ENCODE results near the gene ZNF43. TPM values are rescaled to one million over a fixed set of nuclear protein-coding genes. Genes with fewer than 3 reads are reported as not detected.
A peak's percentile ranks its signal among the peaks of the same experiment; 100 is the strongest.
"Not testable (repeated sequence)": the region's sequence is repeated elsewhere in the genome, so short reads cannot be mapped to it uniquely, and the experiment has no call there.

ZNF43 gene
- total and polyA plus RNA-seq, 3 experiments from 2014 or later: 13.9 to 25.2 (median 22.7) TPM

DNA sequence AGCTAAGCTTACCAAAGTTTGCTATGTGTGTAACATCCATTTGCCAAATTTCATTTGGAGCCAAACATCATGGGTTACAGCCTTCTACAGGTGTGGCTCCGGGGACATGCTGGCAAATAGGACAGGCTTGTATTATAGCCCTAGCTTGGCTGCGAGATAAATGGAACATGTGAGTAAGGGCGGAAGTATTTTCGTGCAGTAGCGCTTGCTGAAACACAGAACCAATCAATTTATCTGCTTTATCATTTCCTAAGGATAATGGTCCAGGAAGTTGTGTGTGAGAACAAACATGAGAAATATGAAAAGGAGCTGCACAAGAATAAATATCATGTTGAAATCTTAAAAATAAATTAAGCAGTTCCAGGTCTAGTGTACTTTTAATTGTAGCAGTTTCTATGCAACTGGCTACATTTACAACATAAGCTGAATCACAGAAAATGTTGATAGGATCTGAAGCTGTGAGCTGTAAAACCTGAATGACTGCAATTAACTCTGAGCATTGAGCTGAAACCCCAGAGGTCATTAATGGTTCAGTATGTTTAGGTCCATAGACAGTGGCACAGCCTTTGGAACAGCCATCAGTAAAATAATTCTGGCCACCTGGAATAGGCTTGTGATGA, 46.4 kb downstream of the ZNF43 start:
- ChIA-PET CTCF (no interaction called here), POLR2A (no interaction called here)
- Histone ChIP-seq H3K9me3 (ENCODE audit: low read length) (no peaks in the 10 kb centered on the region), H3K27me3 (ENCODE audit: insufficient read depth, low read length, poor library complexity, severe bottlenecking) (no peaks in the 10 kb centered on the region), H3K4me3 (ENCODE audit: low read length) (no peak overlapping the region), H3K36me3 (ENCODE audit: insufficient read depth, low read length) (no peaks in the 10 kb centered on the region), H3K4me1 (ENCODE audit: insufficient read depth, low read length) (no peaks in the 10 kb centered on the region), H3K27ac (ENCODE audit: low read depth, low read length) (no peak overlapping the region)
- H3K4me3 Mint-ChIP-seq: no peak overlapping the region
- DNase-seq: no peak
- H3K4me1 Mint-ChIP-seq: no peaks in the 10 kb centered on the region
- no peak overlapping the region for H3K27ac Mint-ChIP-seq
- no peaks in the 10 kb centered on the region for H3K36me3 Mint-ChIP-seq
- H3K27me3 Mint-ChIP-seq: peaks cover 2 to 16% of the 10 kb centered on the region in 2 donors
- H3K9me3 Mint-ChIP-seq: peaks cover 0 to 12% (median 6%) of the 10 kb centered on the region in 5 donors

GRCh38 chr19:21786936-21787335, 49.0 kb downstream of the ZNF43 start:
- Mint-ChIP-seq H3K4me1 (no peaks in the 10 kb centered on the region), H3K27ac (no peak overlapping the region), H3K4me3 (no peak overlapping the region), H3K36me3 (no peaks in the 10 kb centered on the region), H3K27me3 (peaks cover 2 to 13% of the 10 kb centered on the region in 2 donors), H3K9me3 (peaks cover 0 to 8% (median 0%) of the 10 kb centered on the region in 5 donors)
- CTCF ChIA-PET: interaction anchor here (1.5 kb wide), 1 partner anchor 10 kb away, joined by 3 read pairs; no protein-coding TSS in a partner anchor
- no peak overlapping the region for H3K4me3 ChIP-seq (ENCODE audit: low read length)
- no peaks in the 10 kb centered on the region for H3K36me3 ChIP-seq (ENCODE audit: insufficient read depth, low read length)
- no peak overlapping the region for H3K27ac ChIP-seq (ENCODE audit: low read depth, low read length)
- H3K27me3 ChIP-seq (ENCODE audit: insufficient read depth, low read length, poor library complexity, severe bottlenecking): no peaks in the 10 kb centered on the region
- H3K4me1 ChIP-seq (ENCODE audit: insufficient read depth, low read length): no peaks in the 10 kb centered on the region
- DNase-seq: no peak
- POLR2A ChIA-PET: no interaction called here
- H3K9me3 ChIP-seq (ENCODE audit: low read length): no peaks in the 10 kb centered on the region

GRCh38 chr19:21775792-21776191, 60.2 kb downstream of the ZNF43 start:
- H3K4me1 Mint-ChIP-seq; H3K9me3 ChIP-seq (ENCODE audit: low read length); POLR2A ChIA-PET; H3K27ac Mint-ChIP-seq; H3K27ac ChIP-seq (ENCODE audit: low read depth, low read length); H3K4me1 ChIP-seq (ENCODE audit: insufficient read depth, low read length); H3K36me3 Mint-ChIP-seq; H3K27me3 Mint-ChIP-seq; DNase-seq; CTCF ChIA-PET; H3K36me3 ChIP-seq (ENCODE audit: insufficient read depth, low read length); H3K9me3 Mint-ChIP-seq; H3K4me3 Mint-ChIP-seq; H3K4me3 ChIP-seq (ENCODE audit: low read length); H3K27me3 ChIP-seq (ENCODE audit: insufficient read depth, low read length, poor library complexity, severe bottlenecking): not testable (repeated sequence)

GRCh38 chr19:21767065-21767800, 68.7 kb downstream of the ZNF43 start, which contains the start of gene ZNF100:
Gene ZNF100, minus strand, starts transcription at chr19:21767579. Its CDS starts 150 bp downstream, at chr19:21767429.
- Mint-ChIP-seq H3K4me1 (peaks cover 22 to 43% (median 28%) of the 10 kb centered on the region in 3 donors), H3K36me3 (peaks cover 0 to 27% (median 15%) of the 10 kb centered on the region in 3 donors), H3K4me3 (peak within 1 kb of the TSS; percentile 93 to 99 (median 98)), H3K27ac (peak within 1 kb of the TSS; percentile 53 to 97 (median 93)), H3K9me3 (no peaks in the 10 kb centered on the region), H3K27me3 (peaks cover 0 to 2% of the 10 kb centered on the region in 2 donors)
- ChIA-PET POLR2A (interaction anchor here (0.8 to 1.7 kb wide), 3 partner anchors 69 to 1202 kb away, joined by 3 to 16 read pairs (median 6); partner anchors contain the start of gene ZNF43), CTCF (interaction anchor here (0.9 to 1.1 kb wide), 2 partner anchors 68 to 85 kb away, joined by 3 to 4 read pairs; no protein-coding TSS in a partner anchor)
- H3K4me3 ChIP-seq (ENCODE audit: low read length): peak within 1 kb of the TSS; percentile 94
- H3K27me3 ChIP-seq (ENCODE audit: insufficient read depth, low read length, poor library complexity, severe bottlenecking): no peaks in the 10 kb centered on the region
- H3K36me3 ChIP-seq (ENCODE audit: insufficient read depth, low read length): peaks cover 11% of the 10 kb centered on the region
- DNase-seq: peak; percentile 77 to 90 (median 82)
- H3K4me1 ChIP-seq (ENCODE audit: insufficient read depth, low read length): peaks cover 13% of the 10 kb centered on the region
- peak within 1 kb of the TSS; percentile 87 for H3K27ac ChIP-seq (ENCODE audit: low read depth, low read length)
- no peaks in the 10 kb centered on the region for H3K9me3 ChIP-seq (ENCODE audit: low read length)

DNA sequence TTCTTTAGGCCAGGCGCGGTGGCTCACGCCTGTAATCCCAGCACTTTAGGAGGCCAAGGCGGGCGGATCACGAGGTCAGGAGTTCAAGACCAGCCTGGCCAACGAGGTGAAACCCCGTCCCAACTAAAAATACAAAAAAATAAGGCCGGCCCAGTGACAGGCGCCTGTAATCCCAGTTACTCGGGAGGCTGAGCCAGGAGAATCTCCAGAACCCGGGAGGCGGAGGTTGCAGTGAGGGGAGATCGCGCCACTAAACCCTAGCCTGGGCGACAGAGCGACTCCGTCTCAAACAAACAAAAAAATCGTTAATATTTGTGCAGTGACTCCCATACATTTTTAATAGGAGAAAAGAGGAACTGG, 69.3 kb downstream of the ZNF43 start:
- peak overlapping the region; percentile 44 to 97 (median 93) for H3K27ac Mint-ChIP-seq
- H3K27me3 ChIP-seq (ENCODE audit: insufficient read depth, low read length, poor library complexity, severe bottlenecking); DNase-seq; H3K9me3 ChIP-seq (ENCODE audit: low read length); H3K9me3 Mint-ChIP-seq; H3K27me3 Mint-ChIP-seq; CTCF ChIA-PET: not testable (repeated sequence)
- peak overlapping the region; percentile 93 to 99 (median 98) for H3K4me3 Mint-ChIP-seq
- peak overlapping the region; percentile 94 for H3K4me3 ChIP-seq (ENCODE audit: low read length)
- H3K27ac ChIP-seq (ENCODE audit: low read depth, low read length): peak overlapping the region; percentile 87
- peaks cover 3 to 33% (median 20%) of the 10 kb centered on the region in 3 donors for H3K36me3 Mint-ChIP-seq
- H3K4me1 ChIP-seq (ENCODE audit: insufficient read depth, low read length): peaks cover 13% of the 10 kb centered on the region
- peaks cover 24 to 48% (median 29%) of the 10 kb centered on the region in 3 donors for H3K4me1 Mint-ChIP-seq
- peaks cover 12% of the 10 kb centered on the region for H3K36me3 ChIP-seq (ENCODE audit: insufficient read depth, low read length)
- POLR2A ChIA-PET: interaction anchor here (1.4 to 1.7 kb wide), 2 partner anchors 69 to 85 kb away, joined by 6 to 16 read pairs; partner anchors contain the start of gene ZNF43

DNA sequence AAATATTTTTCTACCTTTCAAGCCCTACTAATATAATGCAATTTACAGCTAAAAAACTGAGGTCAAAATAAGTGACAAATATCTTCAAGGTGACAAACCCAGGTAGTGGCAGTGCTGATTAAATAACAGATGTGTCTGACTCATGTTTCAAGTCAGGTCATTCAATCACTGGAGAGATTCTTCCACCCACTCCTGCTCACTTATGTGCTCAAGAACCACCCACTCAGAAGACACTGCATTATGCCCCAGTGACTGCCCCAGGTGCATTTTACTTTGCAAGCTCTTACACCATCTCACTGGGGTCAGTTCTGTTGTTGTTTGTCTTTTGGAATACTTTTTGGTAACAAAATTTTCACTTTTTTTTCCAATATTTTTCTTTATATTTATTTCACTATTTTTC, 70.8 kb downstream of the ZNF43 start:
- ChIA-PET POLR2A (no interaction called here), CTCF (no interaction called here)
- Mint-ChIP-seq H3K36me3 (peaks cover 9 to 43% (median 28%) of the 10 kb centered on the region in 3 donors), H3K9me3 (no peaks in the 10 kb centered on the region), H3K4me1 (peaks cover 27 to 53% (median 31%) of the 10 kb centered on the region in 3 donors), H3K4me3 (peak overlapping the region in 5 of 7 donors; percentile 29 to 99 (median 52)), H3K27ac (peak overlapping the region in 1 of 8 donors; percentile 29), H3K27me3 (peaks cover 0 to 2% of the 10 kb centered on the region in 2 donors)
- Histone ChIP-seq H3K4me3 (ENCODE audit: low read length) (no peak overlapping the region), H3K36me3 (ENCODE audit: insufficient read depth, low read length) (peaks cover 12% of the 10 kb centered on the region), H3K27ac (ENCODE audit: low read depth, low read length) (no peak overlapping the region), H3K27me3 (ENCODE audit: insufficient read depth, low read length, poor library complexity, severe bottlenecking) (no peaks in the 10 kb centered on the region), H3K4me1 (ENCODE audit: insufficient read depth, low read length) (peaks cover 13% of the 10 kb centered on the region), H3K9me3 (ENCODE audit: low read length) (no peaks in the 10 kb centered on the region)
- DNase-seq: no peak

DNA sequence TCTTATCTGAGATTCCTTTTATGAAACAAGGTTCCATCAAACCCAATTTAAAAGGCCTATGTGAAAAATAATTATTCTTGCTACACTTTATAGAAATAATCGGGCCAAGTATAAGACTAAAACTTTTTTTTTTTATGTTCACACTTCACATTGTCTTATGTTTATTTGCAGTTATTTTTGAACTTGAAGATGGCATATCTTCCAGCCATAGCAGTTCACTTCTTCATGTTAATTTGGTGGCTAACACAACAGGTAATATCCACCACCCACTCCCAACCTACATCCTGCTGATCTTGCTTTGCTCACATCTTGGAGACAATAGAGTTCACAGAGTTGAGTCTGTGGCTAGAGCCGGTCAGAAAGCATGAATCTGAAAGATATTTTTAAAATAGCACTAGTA, 74.4 kb downstream of the ZNF43 start:
- H3K27me3 Mint-ChIP-seq; H3K9me3 Mint-ChIP-seq; H3K27ac ChIP-seq (ENCODE audit: low read depth, low read length); POLR2A ChIA-PET; H3K27me3 ChIP-seq (ENCODE audit: insufficient read depth, low read length, poor library complexity, severe bottlenecking); DNase-seq; CTCF ChIA-PET; H3K9me3 ChIP-seq (ENCODE audit: low read length); H3K4me3 ChIP-seq (ENCODE audit: low read length): not testable (repeated sequence)
- H3K36me3 ChIP-seq (ENCODE audit: insufficient read depth, low read length): peaks cover 12% of the 10 kb centered on the region
- peak overlapping the region in 1 of 7 donors; percentile 5 for H3K4me3 Mint-ChIP-seq
- peak overlapping the region in 4 of 8 donors; percentile 12 to 85 (median 58) for H3K27ac Mint-ChIP-seq
- H3K4me1 ChIP-seq (ENCODE audit: insufficient read depth, low read length): peaks cover 10% of the 10 kb centered on the region
- peaks cover 31 to 54% (median 44%) of the 10 kb centered on the region in 3 donors for H3K36me3 Mint-ChIP-seq
- H3K4me1 Mint-ChIP-seq: peaks cover 20 to 67% (median 24%) of the 10 kb centered on the region in 3 donors

- H3K27ac ChIP-seq (ENCODE audit: low read depth, low read length): no peak overlapping the region
- no peaks in the 10 kb centered on the region for H3K4me1 ChIP-seq (ENCODE audit: insufficient read depth, low read length)
- H3K27me3 Mint-ChIP-seq: no peaks in the 10 kb centered on the region
- H3K36me3 Mint-ChIP-seq: peaks cover 41 to 58% (median 57%) of the 10 kb centered on the region in 3 donors
- DNase-seq: no peak
- POLR2A ChIA-PET: no interaction called here
- H3K27ac Mint-ChIP-seq: no peak overlapping the region
- no peaks in the 10 kb centered on the region for H3K9me3 ChIP-seq (ENCODE audit: low read length)
- peaks cover 12 to 64% (median 27%) of the 10 kb centered on the region in 3 donors for H3K4me1 Mint-ChIP-seq
- no peak overlapping the region for H3K4me3 ChIP-seq (ENCODE audit: low read length)
- H3K4me3 Mint-ChIP-seq: no peak overlapping the region
- peaks cover 0 to 4% (median 0%) of the 10 kb centered on the region in 5 donors for H3K9me3 Mint-ChIP-seq
- peaks cover 7% of the 10 kb centered on the region for H3K36me3 ChIP-seq (ENCODE audit: insufficient read depth, low read length)
- CTCF ChIA-PET: no interaction called here
- H3K27me3 ChIP-seq (ENCODE audit: insufficient read depth, low read length, poor library complexity, severe bottlenecking): no peaks in the 10 kb centered on the region
Measured at GRCh38 chr19:21758296-21758695, 77.7 kb downstream of the ZNF43 start.

Measured in CD8-positive, alpha-beta memory T cell (primary cell).